Activated CD4-positive, alpha-beta T cell treated with anti-CD3 and anti-CD28 coated beads for 36 hours (primary cell): ENCODE results near the gene LZTR1. TPM values are rescaled to one million over a fixed set of nuclear protein-coding genes. Genes with fewer than 3 reads are reported as not detected.
"Not testable (repeated sequence)": the region's sequence is repeated elsewhere in the genome, so short reads cannot be mapped to it uniquely, and the experiment has no call there.

Experiments
- ATAC-seq: fragments of 200-7000 bp; cut with Tn5 transposase; one replicate; pipeline ENCODE4 v1.10.0; 2021; ENCODE audit warnings: mild to moderate bottlenecking, moderate library complexity
- CTCF ChIA-PET: fragments of 350-600 bp; sonication (Branson Sonifier 250); formaldehyde crosslinking; loops from one replicate; lab custom pipeline; 2021; ENCODE audit warnings: antibody characterized with exemption; lab: Charles Lee
- POLR2A ChIA-PET: fragments of 350-600 bp; sonication (Branson Sonifier 250); formaldehyde crosslinking; loops from one replicate; lab custom pipeline; 2021; ENCODE audit warnings: antibody characterized with exemption, inconsistent platforms; lab: Charles Lee
- DNase-seq: peaks from one replicate; pipeline ENCODE4 v3.0.0-alpha.2; 2020
- H3K27ac Mint-ChIP-seq: one replicate; pipeline ENCODE4 v1.8.0; 2021; ENCODE audit warnings: mixed read lengths
- H3K27me3 Mint-ChIP-seq: one replicate; pipeline ENCODE4 v1.8.0; 2021; ENCODE audit warnings: mixed read lengths
- H3K36me3 Mint-ChIP-seq: one replicate; pipeline ENCODE4 v1.8.0; 2021; ENCODE audit warnings: low read depth, mixed read lengths
- H3K4me1 Mint-ChIP-seq: one replicate; pipeline ENCODE4 v1.8.0; 2021; ENCODE audit warnings: mixed read lengths
- H3K4me3 Mint-ChIP-seq: one replicate; pipeline ENCODE4 v1.8.0; 2021; ENCODE audit warnings: mild to moderate bottlenecking, moderate library complexity, mixed read lengths
- H3K9me3 Mint-ChIP-seq: one replicate; pipeline ENCODE4 v1.8.0; 2021; ENCODE audit warnings: low read depth, mixed read lengths
- intact Hi-C, 2 experiments: fragments of 100-400 bp; cut with DNase I in 1 of 2; cut with micrococcal nuclease in 1 of 2; formaldehyde crosslinking; loops; one replicate each; pipeline versions ENCODE4 v1.14.2 to v1.15.1; 2022 to 2024; cut with DNase I, micrococcal nuclease
- total RNA-seq, 2 experiments: library from RNA; stranded (reverse); gene quantifications; one replicate each; pipeline ENCODE4 v1.2.3, GENCODE V29; 2021

Gene LZTR1
- total RNA-seq = 10 to 100 TPM; 31.9 to 40.5 TPM

DNA sequence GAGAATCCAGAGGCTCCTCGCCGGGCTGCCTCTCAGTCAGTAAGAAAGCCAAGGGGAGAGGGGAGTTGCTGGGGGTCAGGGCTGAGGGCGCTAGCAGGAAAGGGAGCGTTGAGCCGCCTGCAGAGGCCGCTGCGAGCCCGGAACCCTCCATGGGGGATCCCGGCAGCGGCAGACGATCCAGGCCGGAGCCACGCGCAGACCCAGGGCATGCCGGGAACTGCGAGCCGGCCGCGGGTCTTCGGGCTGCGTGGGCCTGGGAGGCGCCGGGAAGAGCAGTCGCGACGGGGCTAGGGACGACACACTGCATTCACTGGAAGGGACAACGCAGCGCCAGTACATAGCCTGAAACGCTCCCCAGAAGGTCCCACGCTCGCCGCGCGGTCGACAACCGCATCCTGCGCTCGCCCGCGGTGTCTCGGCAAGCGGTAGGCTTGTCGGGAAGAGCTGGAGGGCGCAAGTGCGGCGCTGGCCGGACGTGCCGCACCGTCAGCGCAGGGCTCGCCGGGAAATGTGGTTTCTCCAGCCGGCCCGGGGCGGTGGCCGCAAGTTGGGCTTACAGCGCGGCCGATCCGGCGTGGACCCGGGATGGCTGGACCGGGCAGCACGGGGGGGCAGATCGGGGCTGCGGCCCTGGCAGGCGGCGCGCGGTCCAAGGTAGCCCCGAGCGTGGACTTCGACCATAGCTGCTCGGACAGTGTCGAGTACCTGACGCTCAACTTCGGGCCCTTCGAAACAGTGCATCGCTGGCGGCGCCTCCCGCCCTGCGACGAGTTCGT, at the start of gene LZTR1:
Gene LZTR1, plus strand, starts transcription at position 511 of the 776 bp plus-strand sequence. Its CDS starts 75 bp downstream, at position 586.
- ATAC-seq = peak; percentile 74

GRCh38 chr22:20933910-20934309, 48.2 kb upstream of the LZTR1 start:
- peaks cover 64% of the 10 kb centered on the region for H3K4me1 Mint-ChIP-seq
- H3K4me3 Mint-ChIP-seq = no peak overlapping the region
- intact Hi-C loops = no loop called here
- no peaks in the 10 kb centered on the region for H3K9me3 Mint-ChIP-seq
- POLR2A ChIA-PET = no interaction called here
- no peak overlapping the region for H3K27ac Mint-ChIP-seq
- peaks cover 46% of the 10 kb centered on the region for H3K36me3 Mint-ChIP-seq
- ATAC-seq (no peak), DNase-seq (no peak)
- CTCF ChIA-PET = interaction anchor here (0.6 to 0.7 kb wide), 2 partner anchors 133 to 140 kb away, joined by 3 read pairs; no protein-coding TSS in a partner anchor
- H3K27me3 Mint-ChIP-seq = no peaks in the 10 kb centered on the region

More for the DNA sequence above, at the start of gene LZTR1:
- POLR2A ChIA-PET = interaction anchor here (0.9 to 1.4 kb wide), 4 partner anchors 9 to 20 kb away, joined by 3 to 9 read pairs (median 4); partner anchors contain the start of gene THAP7
- CTCF ChIA-PET = interaction anchor here (0.6 to 2.2 kb wide), 12 partner anchors 8 to 1022 kb away, joined by 3 to 10 read pairs (median 3); partner anchors contain the start of gene THAP7
- Mint-ChIP-seq H3K27ac (peak within 1 kb of the TSS; percentile 92), H3K9me3 (peaks cover 3% of the 10 kb centered on the region), H3K36me3 (peaks cover 14% of the 10 kb centered on the region), H3K4me3 (peak within 1 kb of the TSS; percentile 98), H3K4me1 (peaks cover 40% of the 10 kb centered on the region), H3K27me3 (no peaks in the 10 kb centered on the region)
- intact Hi-C loops = loop anchor here (1.0 to 2.0 kb wide), 4 partner anchors 19 to 65 kb away; partner anchors contain the start of genes CRKL (in 1 of the 2) and THAP7 (in 1 of the 2)
- DNase-seq = peak; percentile 85

GRCh38 chr22:20935049-20935448, 47.0 kb upstream of the LZTR1 start:
- POLR2A ChIA-PET, H3K9me3 Mint-ChIP-seq, DNase-seq, H3K4me3 Mint-ChIP-seq, H3K27me3 Mint-ChIP-seq, ATAC-seq, H3K27ac Mint-ChIP-seq, intact Hi-C loops: not testable (repeated sequence)
- Mint-ChIP-seq H3K36me3 (peaks cover 46% of the 10 kb centered on the region), H3K4me1 (peaks cover 69% of the 10 kb centered on the region)
- CTCF ChIA-PET = interaction anchor here (0.7 kb wide), 1 partner anchor 123 kb away, joined by 3 read pairs; no protein-coding TSS in a partner anchor

GRCh38 chr22:20935780-20936539, 46.1 kb upstream of the LZTR1 start:
- DNase-seq, intact Hi-C loops, H3K27ac Mint-ChIP-seq, H3K27me3 Mint-ChIP-seq, H3K4me3 Mint-ChIP-seq, H3K9me3 Mint-ChIP-seq, ATAC-seq: not testable (repeated sequence)
- peaks cover 52% of the 10 kb centered on the region for H3K36me3 Mint-ChIP-seq
- POLR2A ChIA-PET = interaction anchor here (0.6 kb wide), 1 partner anchor 40 kb away, joined by 3 read pairs; no protein-coding TSS in a partner anchor
- CTCF ChIA-PET = interaction anchor here (0.8 to 1.0 kb wide), 3 partner anchors 13 to 24 kb away, joined by 3 read pairs; no protein-coding TSS in a partner anchor
- peaks cover 74% of the 10 kb centered on the region for H3K4me1 Mint-ChIP-seq

DNA sequence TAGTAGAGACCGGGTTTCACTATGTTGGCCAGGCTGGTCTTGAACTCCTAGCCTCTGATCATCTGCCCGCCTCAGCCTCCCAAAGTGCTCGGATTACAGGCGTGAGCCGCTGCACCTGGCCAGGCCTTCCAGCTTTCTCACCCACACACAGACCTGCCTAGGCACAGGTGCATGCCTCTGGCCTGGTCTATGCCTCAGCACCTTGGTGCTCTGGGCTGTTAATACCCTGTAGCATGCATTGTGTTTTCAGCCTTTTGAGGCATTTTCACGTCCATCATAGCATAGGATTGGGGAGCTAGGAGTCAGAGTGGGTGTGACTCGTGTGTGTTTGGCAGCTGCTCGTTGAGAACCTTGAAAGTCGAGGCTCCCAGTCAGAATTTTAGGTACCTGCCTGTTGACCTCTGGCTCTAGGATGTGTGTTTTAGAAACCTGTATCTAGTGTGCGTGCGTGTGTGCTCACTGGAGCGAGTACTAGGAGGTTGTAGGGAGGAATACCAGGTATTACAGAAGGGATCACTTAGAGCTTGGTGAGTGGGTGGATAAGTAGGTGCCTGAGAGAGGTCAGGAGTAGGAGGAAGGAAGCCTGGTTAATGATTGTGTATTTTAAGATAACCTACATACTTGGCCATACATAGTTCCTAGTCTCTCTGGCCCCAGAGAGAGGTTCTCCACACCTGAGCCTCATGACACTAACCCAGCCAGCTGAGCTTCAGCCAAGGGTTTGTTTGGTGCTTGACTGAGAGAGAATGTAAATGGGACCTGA, 44.9 kb upstream of the LZTR1 start:
- ATAC-seq (no peak), DNase-seq (no peak)
- CTCF ChIA-PET = interaction anchor here (0.8 to 1.2 kb wide), 5 partner anchors 8 to 53 kb away, joined by 3 to 4 read pairs (median 4); no protein-coding TSS in a partner anchor
- Mint-ChIP-seq H3K9me3 (no peaks in the 10 kb centered on the region), H3K27me3 (no peaks in the 10 kb centered on the region), H3K4me1 (peaks cover 73% of the 10 kb centered on the region), H3K36me3 (peaks cover 53% of the 10 kb centered on the region), H3K27ac (peak overlapping the region; percentile 15), H3K4me3 (no peak overlapping the region)
- intact Hi-C loops = no loop called here
- POLR2A ChIA-PET = interaction anchor here (0.5 to 0.7 kb wide), 3 partner anchors 38 to 85 kb away, joined by 3 to 8 read pairs (median 4); no protein-coding TSS in a partner anchor

DNA sequence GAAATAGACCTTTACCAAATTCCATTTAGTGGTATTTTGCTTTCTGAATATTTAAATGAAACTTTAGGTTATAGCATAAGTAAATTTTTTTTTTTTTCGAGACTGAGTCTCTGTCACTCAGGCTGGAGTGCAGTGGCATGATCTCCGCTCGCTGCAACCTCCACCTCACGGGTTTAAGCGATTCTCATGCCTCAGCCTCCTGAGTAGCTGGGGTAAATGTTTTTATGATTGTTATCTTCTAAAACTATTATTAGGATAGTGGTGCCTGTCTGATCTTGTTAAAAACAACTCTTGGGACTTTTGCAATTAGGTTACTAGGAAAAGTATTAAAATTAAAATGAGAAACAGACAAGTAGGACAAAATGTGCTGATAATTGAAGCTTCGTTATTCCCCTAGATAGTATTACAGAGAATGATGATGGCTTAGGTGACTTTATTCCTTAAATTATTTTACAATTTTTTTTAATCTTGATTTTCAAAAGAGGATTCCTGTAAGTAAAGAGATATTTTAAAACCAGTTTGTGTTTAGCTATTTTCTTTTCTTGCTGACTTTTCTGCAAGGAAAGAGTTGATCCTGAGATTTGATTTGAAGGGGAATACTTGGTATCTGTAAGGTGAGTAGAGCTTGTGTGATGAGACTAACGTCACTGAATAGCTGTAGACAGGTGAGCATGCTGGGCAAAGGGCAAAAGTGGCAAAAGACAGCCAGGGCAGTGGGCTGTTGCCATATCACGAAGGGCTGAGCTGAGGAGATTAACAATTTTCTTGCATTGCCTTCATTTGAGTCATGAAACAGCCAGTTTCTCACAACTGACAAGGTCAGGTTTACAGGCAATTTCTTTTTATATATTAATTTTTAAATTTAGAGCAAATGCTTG, 44.1 kb upstream of the LZTR1 start:
- no peaks in the 10 kb centered on the region for H3K9me3 Mint-ChIP-seq
- H3K4me3 Mint-ChIP-seq = no peak overlapping the region
- H3K4me1 Mint-ChIP-seq = peaks cover 77% of the 10 kb centered on the region
- no peak for DNase-seq
- POLR2A ChIA-PET = interaction anchor here (0.7 kb wide), 1 partner anchor 85 kb away, joined by 8 read pairs; no protein-coding TSS in a partner anchor
- intact Hi-C loops = no loop called here
- no peak overlapping the region for H3K27ac Mint-ChIP-seq
- no peaks in the 10 kb centered on the region for H3K27me3 Mint-ChIP-seq
- no peak for ATAC-seq
- CTCF ChIA-PET = interaction anchor here (0.6 to 1.2 kb wide), 6 partner anchors 9 to 54 kb away, joined by 3 to 5 read pairs (median 4); no protein-coding TSS in a partner anchor
- H3K36me3 Mint-ChIP-seq = peaks cover 59% of the 10 kb centered on the region

DNA sequence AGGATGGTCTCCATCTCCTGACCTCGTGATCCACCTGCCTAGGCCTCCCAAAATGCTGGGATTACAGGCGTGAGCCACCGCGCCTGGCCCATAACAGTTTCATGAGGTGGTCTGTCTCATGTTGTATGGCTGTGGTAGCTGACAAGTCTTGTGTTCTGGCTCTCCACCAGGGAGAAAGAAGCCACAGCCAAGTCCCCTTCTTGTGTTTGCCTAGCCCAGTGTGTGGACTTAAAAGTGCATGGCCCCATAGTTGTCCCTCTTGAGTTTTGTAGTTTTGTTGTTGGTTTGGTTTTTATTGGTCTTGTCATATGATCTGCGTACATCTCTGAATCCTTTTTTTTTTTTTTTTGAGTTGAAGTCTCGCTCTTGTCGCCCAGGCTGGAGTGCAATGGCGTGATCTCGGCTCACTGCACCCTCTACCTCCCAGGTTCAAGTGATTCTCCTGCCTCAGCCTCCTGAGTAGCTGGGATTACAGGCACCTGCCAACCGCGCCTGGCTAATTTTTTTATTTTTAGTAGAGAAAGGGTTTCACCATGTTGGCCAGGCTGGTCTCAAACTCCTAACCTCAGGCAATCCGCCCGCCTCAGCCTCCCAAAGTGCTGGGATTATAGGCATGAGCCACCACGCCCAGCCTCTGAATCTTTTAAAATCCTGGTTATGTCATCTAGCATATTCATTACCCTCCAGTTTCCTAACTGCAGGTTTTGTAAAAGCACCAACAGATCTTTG, 42.5 kb upstream of the LZTR1 start:
- ATAC-seq, intact Hi-C loops, CTCF ChIA-PET, H3K27ac Mint-ChIP-seq, H3K27me3 Mint-ChIP-seq, H3K9me3 Mint-ChIP-seq, H3K4me3 Mint-ChIP-seq, POLR2A ChIA-PET, DNase-seq: not testable (repeated sequence)
- H3K4me1 Mint-ChIP-seq = peaks cover 74% of the 10 kb centered on the region
- peaks cover 53% of the 10 kb centered on the region for H3K36me3 Mint-ChIP-seq

DNA sequence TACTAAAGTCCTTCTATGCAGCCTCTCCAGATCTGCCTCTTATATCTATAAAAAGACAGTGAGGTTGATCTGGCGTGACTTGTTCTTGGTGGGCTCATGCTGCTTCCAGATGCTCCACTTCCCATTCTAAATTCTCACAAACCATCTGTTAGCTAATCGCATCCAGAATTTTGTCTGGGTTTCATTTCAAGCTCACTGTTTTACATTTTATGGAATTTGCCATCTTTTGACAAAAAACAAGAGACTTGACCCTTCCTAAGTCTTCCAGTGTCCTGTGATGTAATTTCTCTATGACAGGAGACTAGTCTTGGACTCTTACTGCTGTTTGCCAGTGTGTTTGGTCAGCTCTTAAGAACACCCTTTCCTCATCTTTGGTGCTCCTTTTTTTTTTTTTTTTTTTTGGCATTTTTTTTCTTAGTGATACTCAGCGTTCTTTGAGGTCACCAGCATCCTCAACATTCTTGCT, 41.9 kb upstream of the LZTR1 start:
- H3K27me3 Mint-ChIP-seq = no peaks in the 10 kb centered on the region
- no peak for ATAC-seq

DNA sequence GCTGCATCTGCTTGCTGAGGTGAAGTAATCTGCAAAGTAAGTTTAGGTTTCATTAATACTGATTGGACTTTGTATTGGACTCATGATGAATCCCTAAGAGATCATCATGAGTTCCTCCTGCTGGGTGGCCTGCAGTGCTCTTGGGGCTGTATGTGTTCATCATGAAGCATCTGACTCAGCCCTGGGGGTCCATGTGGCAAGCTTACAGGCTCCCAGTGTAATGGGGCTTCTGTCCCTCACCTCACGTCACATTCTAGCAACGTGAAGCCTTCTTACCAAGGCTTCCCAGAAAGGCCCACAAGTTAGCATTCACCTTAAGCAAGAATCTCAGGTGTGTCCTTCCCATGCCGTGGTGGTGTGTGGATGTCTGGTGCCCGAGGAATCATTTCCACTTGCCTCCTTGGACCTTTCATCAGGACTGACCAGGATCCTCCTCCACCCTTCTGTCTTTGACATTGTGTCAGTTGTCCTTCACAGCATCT, 41.2 kb upstream of the LZTR1 start:
- H3K27me3 Mint-ChIP-seq = no peaks in the 10 kb centered on the region
- no peak overlapping the region for H3K27ac Mint-ChIP-seq
- DNase-seq = no peak
- no peak overlapping the region for H3K4me3 Mint-ChIP-seq
- ATAC-seq = no peak
- H3K4me1 Mint-ChIP-seq = peaks cover 73% of the 10 kb centered on the region
- no peaks in the 10 kb centered on the region for H3K9me3 Mint-ChIP-seq
- ChIA-PET CTCF (no interaction called here), POLR2A (no interaction called here)
- peaks cover 43% of the 10 kb centered on the region for H3K36me3 Mint-ChIP-seq
- intact Hi-C loops = no loop called here

More for the DNA sequence above, 41.9 kb upstream of the LZTR1 start:
- CTCF ChIA-PET = no interaction called here
- POLR2A ChIA-PET = no interaction called here
- H3K4me1 Mint-ChIP-seq = peaks cover 72% of the 10 kb centered on the region
- H3K36me3 Mint-ChIP-seq = peaks cover 48% of the 10 kb centered on the region
- H3K4me3 Mint-ChIP-seq = no peak overlapping the region
- no peak for DNase-seq
- H3K9me3 Mint-ChIP-seq = no peaks in the 10 kb centered on the region
- no peak overlapping the region for H3K27ac Mint-ChIP-seq
- intact Hi-C loops = no loop called here
